NCI-H774 (cell line): ENCODE measurements around the gene LAX1.
"Not testable (repeated sequence)": the region's sequence is repeated elsewhere in the genome, so short reads cannot be mapped to it uniquely, and the experiment has no call there.

ENCODE experiments used
- DNase-seq: peaks from one replicate; lab custom pipeline; 2025; lab: John Stamatoyannopoulos, UW

LAX1 gene, protein sequence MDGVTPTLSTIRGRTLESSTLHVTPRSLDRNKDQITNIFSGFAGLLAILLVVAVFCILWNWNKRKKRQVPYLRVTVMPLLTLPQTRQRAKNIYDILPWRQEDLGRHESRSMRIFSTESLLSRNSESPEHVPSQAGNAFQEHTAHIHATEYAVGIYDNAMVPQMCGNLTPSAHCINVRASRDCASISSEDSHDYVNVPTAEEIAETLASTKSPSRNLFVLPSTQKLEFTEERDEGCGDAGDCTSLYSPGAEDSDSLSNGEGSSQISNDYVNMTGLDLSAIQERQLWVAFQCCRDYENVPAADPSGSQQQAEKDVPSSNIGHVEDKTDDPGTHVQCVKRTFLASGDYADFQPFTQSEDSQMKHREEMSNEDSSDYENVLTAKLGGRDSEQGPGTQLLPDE

DNA sequence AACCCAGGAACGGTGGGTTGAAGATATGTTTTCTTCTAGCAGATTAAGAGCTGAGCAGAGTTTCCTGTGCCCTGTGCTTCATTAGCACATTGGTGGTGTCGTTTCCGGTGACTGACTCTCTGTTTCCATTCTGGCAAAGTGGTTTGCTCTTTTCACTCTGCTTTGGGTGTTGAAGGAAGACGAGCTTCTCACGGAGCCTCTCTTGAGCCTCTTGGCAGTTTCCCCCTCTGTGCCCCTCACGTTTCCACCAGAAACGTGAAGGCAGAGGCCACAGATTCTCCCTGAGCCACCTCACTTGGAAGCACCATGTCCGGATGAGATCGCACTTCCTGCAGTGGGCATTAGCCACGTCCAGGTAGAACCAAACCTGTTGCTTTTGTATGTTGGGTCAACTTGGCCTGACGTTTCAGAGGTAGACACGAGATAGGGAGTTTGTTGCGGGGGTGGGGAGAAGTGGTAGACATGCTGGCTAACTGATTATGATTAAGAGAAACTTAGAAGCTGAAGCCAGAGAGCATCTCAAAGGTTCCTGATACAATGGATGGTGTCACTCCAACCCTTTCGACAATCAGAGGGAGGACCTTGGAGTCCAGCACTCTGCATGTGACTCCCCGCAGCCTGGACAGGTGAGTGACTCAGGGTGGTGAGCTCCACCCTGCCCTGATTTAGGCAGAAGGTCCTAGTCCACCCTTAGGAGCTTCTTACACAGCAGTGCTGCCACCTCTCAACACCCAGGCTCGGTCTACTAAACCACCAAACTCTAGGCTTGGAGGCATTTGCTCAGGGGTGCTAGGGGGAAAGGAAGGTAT, at the start of gene LAX1:
Gene LAX1 (plus strand): TSS at position 155 of the 809 bp plus-strand sequence. CDS start 383 bp downstream, at position 538.
- no peak for DNase-seq

- DNase-seq: no peak
Measured at GRCh38 chr1:203717120-203717519, 47.9 kb upstream of the LAX1 start.

DNA sequence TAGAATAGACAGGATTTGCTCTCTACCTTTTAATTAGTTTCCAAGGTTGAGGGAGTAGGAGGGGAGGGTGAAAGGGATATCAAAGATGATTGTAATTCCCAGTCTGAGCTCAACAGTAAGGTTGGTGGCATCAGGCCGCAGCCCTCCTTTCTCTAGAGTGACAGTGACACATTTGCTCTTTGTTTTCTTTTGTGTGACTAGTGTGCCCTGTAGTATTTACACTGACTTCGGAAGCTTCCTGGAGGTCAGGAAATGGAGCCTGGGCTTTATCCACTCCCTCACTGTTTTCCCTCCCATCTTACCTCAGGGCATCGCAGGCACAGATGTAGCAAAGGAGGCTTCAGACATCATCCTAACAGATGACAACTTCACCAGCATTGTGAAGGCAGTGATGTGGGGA, 44.7 kb upstream of the LAX1 start:
- DNase-seq: no peak

GRCh38 chr1:203722909-203723308, 42.1 kb upstream of the LAX1 start:
- no peak for DNase-seq

DNA sequence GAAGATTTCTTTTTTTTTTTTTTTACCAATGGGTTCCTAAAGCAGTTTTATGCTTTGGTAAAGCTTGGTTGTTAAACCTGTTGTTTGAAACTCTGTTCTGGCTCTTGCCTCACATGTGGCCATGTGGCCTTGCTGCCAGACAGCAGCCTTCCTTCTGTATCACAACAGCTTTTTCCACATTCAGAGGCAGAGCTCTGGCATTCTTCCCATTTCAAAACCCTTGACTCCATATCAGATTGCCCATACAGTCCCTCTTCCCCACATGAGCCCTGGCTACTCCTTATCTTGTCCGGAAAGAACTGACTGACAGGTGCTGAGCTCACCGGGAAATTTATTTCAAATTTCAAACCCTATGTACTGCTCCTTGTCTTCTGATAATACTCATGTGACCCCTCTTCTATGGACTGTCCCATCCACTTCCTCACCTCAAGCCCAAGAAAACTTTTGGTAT, 38.5 kb upstream of the LAX1 start:
- DNase-seq: no peak

GRCh38 chr1:203733009-203733863, 31.7 kb upstream of the LAX1 start:
- DNase-seq: no peak

- DNase-seq: no peak
Measured at GRCh38 chr1:203742436-203742835, 22.5 kb upstream of the LAX1 start.

- DNase-seq: no peak
Measured at GRCh38 chr1:203743091-203743571, 21.9 kb upstream of the LAX1 start.

- no peak for DNase-seq
Measured at GRCh38 chr1:203744075-203744972, 20.7 kb upstream of the LAX1 start.

DNA sequence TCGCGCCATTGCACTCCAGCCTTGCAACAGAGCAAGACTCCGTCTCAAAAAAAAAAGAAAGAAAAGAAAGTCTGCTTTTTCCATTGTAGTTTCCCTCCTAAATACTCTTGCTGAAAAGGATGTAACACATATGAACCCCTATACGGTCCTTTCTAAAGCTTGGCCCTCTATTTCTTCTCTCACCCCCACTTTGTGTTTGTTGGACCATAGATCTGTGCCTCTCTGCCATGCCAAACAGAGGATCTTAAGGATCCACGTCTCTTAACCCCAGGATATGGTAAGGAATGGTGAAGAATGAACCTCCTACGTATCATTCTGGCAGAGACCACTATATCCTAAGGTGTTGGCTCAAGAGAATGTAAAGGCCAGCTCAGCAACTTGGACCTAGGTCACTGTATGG, 18.7 kb upstream of the LAX1 start:
- DNase-seq: no peak

- DNase-seq: no peak
Measured at GRCh38 chr1:203751051-203751450, 13.9 kb upstream of the LAX1 start.

- not testable (repeated sequence) for DNase-seq
Measured at GRCh38 chr1:203751618-203752361, 13.2 kb upstream of the LAX1 start.

DNA sequence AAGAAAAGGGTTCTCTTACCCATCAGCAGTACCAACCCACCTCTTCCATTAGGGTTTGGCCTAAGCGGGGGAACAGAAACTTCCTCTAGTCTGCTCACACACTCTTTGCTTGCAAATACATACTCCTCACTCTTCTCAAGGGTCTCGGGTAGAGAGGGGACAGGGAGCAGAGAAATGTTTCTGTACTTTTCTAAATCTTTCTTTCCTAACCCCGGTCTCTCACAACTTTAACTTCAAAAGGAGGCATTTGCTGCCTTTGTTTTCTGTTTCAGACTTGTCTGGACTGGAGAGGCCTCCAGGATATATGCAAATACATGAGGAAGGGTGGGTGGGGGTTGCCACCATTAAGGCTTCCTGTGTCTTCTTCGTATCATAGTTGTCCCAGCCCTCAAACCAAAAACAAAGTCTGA, 10.5 kb upstream of the LAX1 start:
- no peak for DNase-seq

GRCh38 chr1:203756036-203756435, 8.9 kb upstream of the LAX1 start:
- DNase-seq: no peak

GRCh38 chr1:203758749-203759148, 6.2 kb upstream of the LAX1 start:
- DNase-seq: not testable (repeated sequence)

DNA sequence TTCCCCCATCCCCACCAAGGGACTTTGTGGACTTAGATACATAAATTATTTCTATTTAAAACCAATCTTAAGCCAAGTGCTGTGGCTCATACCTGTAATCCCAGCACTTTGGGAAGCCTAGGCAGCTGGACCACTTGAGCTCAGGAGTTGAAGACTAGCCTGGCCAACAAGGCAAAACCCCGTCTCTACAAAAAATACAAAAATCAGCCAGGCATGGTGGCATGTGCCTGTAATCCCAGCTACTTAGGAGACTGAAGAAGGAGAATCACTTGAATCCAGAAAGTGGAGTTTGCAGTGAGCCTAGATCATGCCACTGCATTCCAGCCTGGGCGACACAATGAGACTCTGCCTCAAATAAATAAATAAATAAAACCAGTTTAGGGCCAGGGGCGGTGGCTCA, 4.5 kb upstream of the LAX1 start:
- no peak for DNase-seq

DNA sequence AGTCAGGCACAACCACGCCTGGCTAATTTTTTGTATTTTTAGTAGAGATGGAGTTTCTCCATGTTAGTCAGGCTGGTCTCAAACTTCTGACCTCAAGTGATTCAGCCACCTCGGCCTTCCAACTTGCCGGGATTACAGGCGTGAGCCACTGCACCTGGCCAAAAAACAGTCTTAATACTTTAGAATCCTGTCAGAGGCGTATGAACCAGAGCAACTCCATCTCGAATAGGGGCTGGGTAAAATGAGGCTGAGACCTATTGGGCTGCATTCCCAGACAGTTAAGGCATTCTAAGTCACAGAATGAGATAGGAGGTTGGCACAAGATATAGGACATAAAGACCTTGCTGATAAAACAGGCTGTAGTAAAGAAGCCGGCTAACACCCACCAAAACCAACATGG, 3.0 kb upstream of the LAX1 start:
- not testable (repeated sequence) for DNase-seq

DNA sequence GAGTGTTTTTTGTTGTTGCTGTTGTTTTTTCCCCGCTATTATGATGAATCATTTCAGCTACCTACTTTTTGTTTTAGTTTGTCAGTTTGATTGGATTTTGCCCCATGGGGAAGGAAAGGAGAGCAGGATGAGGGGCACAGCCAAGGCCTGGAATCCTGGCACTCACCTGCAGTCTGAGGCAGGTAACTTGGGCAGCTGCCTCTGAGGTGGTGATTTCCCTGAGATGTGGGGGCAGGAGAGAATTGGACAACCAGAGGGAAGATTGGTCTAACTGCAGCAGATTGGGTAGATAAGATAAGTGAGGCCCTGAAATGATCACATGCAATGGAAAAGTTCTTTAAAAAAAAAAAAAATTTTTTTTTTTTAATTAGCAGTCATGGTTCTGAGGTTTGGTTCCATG, 1.5 kb upstream of the LAX1 start:
- no peak for DNase-seq

GRCh38 chr1:203764105-203765028, 616 bp upstream of the LAX1 start:
- no peak for DNase-seq
